Right lobe of liver (tissue), 4 donors: ENCODE measurements around the gene PDCD2L.
"Not testable (repeated sequence)": the region's sequence is repeated elsewhere in the genome, so short reads cannot be mapped to it uniquely, and the experiment has no call there.

Experiments
- POLR2A ChIP-seq: fragments of 450-650 bp; IDR thresholded peaks from one replicate; pipeline ENCODE4 v1.6.1; 2017; ENCODE audit warnings: antibody characterized with exemption, mild to moderate bottlenecking
- TF ChIP-seq, protein P1 (sequence below), 4 donors: fragments of 200-600 bp in 3 of 4; fragments of 450-650 bp in 1 of 4; IDR thresholded peaks; one replicate each; pipeline versions ENCODE4 v1.5.1 to v1.8.0; 2016 to 2022; ENCODE audit warnings: antibody characterized with exemption in 4 of 4, mild to moderate bottlenecking in 2 of 4
- donor health status: DM: no; HTN: no; CAD: no.
- donor health status: DM: no; HTN: no; CAD: no.
- donor health status: DM: no; HTN: yes; CAD: no.

DNA sequence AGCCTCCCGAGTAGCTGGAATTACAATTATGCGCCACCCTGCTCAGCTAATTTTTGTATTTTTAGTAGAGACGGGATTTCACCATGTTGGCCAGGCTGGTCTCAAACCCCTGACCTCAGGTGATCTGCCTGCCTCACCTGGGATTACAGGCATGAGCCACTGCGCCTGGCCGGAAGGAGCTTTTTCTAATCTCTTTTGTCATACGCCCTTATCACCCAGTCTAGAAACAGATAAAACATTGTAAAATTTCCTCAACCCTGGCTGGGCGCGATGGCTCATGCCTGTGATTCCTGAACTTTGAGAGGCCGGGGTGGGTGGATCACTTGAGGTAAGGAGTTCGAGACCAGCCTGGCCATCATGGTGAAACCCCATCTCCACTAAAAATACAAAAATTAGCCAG, 35.0 kb upstream of the PDCD2L start:
- TF ChIP-seq, protein P1, sequence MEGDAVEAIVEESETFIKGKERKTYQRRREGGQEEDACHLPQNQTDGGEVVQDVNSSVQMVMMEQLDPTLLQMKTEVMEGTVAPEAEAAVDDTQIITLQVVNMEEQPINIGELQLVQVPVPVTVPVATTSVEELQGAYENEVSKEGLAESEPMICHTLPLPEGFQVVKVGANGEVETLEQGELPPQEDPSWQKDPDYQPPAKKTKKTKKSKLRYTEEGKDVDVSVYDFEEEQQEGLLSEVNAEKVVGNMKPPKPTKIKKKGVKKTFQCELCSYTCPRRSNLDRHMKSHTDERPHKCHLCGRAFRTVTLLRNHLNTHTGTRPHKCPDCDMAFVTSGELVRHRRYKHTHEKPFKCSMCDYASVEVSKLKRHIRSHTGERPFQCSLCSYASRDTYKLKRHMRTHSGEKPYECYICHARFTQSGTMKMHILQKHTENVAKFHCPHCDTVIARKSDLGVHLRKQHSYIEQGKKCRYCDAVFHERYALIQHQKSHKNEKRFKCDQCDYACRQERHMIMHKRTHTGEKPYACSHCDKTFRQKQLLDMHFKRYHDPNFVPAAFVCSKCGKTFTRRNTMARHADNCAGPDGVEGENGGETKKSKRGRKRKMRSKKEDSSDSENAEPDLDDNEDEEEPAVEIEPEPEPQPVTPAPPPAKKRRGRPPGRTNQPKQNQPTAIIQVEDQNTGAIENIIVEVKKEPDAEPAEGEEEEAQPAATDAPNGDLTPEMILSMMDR (IDR thresholded peaks at IDR 0.05), result not testable (repeated sequence)
- not testable (repeated sequence) for TF ChIP-seq POLR2A
